GM12878 (cell line): ENCODE results near the gene RHOB.

Source experiments
- POLR2AphosphoS2 ChIP-seq: IDR thresholded peaks from 2 replicates; pipeline ENCODE4 v1.6.1; 2011; ENCODE audit warnings: low read depth, mild to moderate bottlenecking, low read length, improper control_type of control experiment, moderate library complexity
- RAD21 ChIP-seq: IDR thresholded peaks from 2 replicates; pipeline ENCODE4 v1.6.1; 2011; ENCODE audit warnings: mild to moderate bottlenecking, low read depth, low read length, moderate library complexity; ENCODE audit not compliant: insufficient read depth
- SREBF2 ChIP-seq: IDR thresholded peaks from 2 replicates; pipeline ENCODE4 v1.6.1; 2012; ENCODE audit warnings: mild to moderate bottlenecking, low read length
- TCF7 ChIP-seq: IDR thresholded peaks from 2 replicates; pipeline ENCODE4 v1.6.1; 2014; ENCODE audit warnings: antibody characterized with exemption, borderline replicate concordance
- TF ChIP-seq, protein P1 (sequence below), 3 experiments: IDR thresholded peaks in 2 of 3; conservative IDR thresholded peaks in 1 of 3; 2 replicates each; pipeline ENCODE4 v1.5.1; 2011; ENCODE audit warnings: low read depth in 3 of 3, low read length in 3 of 3, mild to moderate bottlenecking in 3 of 3, control low read depth in 2 of 3, moderate library complexity in 2 of 3, inconsistent platforms in 1 of 3, mixed read lengths in 1 of 3; ENCODE audit not compliant: control insufficient read depth in 2 of 3, insufficient read depth in 1 of 3; ENCODE audit errors: extremely low read depth in 1 of 3
- TF ChIP-seq, protein P2 (sequence below): fragments of 450-650 bp; IDR thresholded peaks from 2 replicates; pipeline ENCODE4 v1.6.1; 2017; ENCODE audit warnings: mild to moderate bottlenecking

DNA sequence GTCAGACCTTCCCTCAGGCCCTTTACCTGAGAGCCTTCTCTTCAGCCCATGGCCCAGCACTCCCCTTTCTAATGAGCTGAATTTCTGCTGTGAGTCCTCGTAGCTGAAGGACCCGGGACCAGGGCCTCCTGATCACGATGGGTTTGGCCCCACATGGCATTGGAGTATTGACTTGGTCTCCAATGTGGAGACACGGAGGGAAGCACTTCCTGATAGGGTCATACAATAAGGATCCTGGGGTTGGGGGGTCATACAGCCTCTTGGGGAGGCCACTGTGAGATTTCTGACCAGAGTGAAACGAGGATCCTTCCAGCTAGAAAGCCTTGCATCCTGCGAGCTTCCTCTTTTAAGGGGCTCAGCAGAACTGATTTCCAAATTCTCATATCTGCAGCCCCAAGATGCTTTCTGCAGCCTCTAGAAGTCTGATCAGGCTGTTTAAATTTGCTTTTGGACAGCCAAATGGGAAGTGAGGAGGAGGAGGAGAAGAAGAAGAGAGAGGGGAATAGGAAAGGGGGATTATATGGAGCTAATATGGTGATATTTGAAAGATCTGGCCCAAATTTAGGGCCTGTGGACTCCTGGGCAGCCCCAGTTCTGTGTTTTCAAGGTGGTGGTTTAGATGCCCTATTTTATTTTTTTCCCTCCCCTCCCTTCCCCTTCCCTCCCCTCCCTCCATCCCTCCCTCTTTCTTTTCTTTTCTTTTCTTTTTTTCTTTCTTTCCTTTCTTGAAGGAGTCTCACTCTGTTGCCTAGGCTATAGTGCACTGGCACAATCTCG is 38.9 kb downstream of the RHOB start:
- TF ChIP-seq POLR2AphosphoS2 (no peak), TCF7 (no peak), RAD21 (no peak), SREBF2 (no peak)
- TF ChIP-seq, protein P1, sequence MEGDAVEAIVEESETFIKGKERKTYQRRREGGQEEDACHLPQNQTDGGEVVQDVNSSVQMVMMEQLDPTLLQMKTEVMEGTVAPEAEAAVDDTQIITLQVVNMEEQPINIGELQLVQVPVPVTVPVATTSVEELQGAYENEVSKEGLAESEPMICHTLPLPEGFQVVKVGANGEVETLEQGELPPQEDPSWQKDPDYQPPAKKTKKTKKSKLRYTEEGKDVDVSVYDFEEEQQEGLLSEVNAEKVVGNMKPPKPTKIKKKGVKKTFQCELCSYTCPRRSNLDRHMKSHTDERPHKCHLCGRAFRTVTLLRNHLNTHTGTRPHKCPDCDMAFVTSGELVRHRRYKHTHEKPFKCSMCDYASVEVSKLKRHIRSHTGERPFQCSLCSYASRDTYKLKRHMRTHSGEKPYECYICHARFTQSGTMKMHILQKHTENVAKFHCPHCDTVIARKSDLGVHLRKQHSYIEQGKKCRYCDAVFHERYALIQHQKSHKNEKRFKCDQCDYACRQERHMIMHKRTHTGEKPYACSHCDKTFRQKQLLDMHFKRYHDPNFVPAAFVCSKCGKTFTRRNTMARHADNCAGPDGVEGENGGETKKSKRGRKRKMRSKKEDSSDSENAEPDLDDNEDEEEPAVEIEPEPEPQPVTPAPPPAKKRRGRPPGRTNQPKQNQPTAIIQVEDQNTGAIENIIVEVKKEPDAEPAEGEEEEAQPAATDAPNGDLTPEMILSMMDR (IDR thresholded peaks at IDR 0.05 in 2 of 3, conservative IDR thresholded peaks at IDR 0.05 in 1 of 3; ENCODE audit: control insufficient read depth in 2 of 3, extremely low read depth in 1 of 3, insufficient read depth in 1 of 3, low read depth in 3 of 3, low read length in 3 of 3) = no peak
- TF ChIP-seq, protein P2, sequence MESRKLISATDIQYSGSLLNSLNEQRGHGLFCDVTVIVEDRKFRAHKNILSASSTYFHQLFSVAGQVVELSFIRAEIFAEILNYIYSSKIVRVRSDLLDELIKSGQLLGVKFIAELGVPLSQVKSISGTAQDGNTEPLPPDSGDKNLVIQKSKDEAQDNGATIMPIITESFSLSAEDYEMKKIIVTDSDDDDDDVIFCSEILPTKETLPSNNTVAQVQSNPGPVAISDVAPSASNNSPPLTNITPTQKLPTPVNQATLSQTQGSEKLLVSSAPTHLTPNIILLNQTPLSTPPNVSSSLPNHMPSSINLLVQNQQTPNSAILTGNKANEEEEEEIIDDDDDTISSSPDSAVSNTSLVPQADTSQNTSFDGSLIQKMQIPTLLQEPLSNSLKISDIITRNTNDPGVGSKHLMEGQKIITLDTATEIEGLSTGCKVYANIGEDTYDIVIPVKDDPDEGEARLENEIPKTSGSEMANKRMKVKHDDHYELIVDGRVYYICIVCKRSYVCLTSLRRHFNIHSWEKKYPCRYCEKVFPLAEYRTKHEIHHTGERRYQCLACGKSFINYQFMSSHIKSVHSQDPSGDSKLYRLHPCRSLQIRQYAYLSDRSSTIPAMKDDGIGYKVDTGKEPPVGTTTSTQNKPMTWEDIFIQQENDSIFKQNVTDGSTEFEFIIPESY = no peak
